ENCODE data around the gene FHIT. TPM values are rescaled to one million over a fixed set of nuclear protein-coding genes. Genes with fewer than 3 reads are reported as not detected.

The FHIT gene
- polyA plus RNA-seq, 1 experiment, result 0.11 TPM

DNA sequence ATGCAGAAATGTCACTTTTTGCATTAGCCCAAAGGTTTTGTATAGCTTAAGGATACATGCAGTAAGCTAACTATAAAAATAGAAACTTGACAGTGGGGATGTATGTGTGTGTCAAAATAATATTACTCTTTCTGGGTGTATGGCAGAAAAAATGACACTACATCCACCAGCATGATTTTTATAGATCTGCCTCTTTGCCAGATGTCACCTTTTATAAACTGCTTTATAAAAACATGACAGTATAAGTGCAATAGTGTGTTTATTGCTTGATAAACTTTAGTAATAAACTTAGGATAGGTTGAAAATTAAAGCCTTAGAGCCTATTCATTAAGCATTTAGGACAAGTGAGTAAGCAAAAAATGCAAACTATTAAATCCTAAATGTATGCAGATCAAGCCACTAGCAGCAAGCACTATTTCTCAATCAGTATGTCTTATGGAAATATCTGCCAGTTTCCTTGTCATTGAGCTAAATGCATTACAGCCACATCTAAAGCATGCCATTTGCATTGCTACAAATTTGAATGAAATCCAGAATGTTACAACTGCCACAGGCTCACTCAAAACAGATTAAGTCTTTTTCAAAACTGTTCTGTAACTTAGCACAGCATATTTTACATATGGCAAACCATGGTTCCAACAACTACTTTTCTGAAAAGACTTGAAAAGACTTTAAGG, 935.0 kb downstream of the FHIT start:
- Histone ChIP-seq H3K36me3 (ENCODE audit: control insufficient read depth, insufficient read depth, low read length) (no peaks in the 10 kb centered on the region), H3K4me3 (ENCODE audit: low read depth, low read length) (no peak overlapping the region), H3K27me3 (ENCODE audit: control insufficient read depth, insufficient read depth, low read length) (no peaks in the 10 kb centered on the region)
- TF ChIP-seq, protein P1, sequence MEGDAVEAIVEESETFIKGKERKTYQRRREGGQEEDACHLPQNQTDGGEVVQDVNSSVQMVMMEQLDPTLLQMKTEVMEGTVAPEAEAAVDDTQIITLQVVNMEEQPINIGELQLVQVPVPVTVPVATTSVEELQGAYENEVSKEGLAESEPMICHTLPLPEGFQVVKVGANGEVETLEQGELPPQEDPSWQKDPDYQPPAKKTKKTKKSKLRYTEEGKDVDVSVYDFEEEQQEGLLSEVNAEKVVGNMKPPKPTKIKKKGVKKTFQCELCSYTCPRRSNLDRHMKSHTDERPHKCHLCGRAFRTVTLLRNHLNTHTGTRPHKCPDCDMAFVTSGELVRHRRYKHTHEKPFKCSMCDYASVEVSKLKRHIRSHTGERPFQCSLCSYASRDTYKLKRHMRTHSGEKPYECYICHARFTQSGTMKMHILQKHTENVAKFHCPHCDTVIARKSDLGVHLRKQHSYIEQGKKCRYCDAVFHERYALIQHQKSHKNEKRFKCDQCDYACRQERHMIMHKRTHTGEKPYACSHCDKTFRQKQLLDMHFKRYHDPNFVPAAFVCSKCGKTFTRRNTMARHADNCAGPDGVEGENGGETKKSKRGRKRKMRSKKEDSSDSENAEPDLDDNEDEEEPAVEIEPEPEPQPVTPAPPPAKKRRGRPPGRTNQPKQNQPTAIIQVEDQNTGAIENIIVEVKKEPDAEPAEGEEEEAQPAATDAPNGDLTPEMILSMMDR (IDR thresholded peaks at IDR 0.05; ENCODE audit: insufficient read depth, low read depth, low read length), result no peak
- no peak for DNase-seq (ENCODE audit: low read depth)
- CTCF ChIA-PET, result no interaction called here
- POLR2A ChIA-PET, result no interaction called here

DNA sequence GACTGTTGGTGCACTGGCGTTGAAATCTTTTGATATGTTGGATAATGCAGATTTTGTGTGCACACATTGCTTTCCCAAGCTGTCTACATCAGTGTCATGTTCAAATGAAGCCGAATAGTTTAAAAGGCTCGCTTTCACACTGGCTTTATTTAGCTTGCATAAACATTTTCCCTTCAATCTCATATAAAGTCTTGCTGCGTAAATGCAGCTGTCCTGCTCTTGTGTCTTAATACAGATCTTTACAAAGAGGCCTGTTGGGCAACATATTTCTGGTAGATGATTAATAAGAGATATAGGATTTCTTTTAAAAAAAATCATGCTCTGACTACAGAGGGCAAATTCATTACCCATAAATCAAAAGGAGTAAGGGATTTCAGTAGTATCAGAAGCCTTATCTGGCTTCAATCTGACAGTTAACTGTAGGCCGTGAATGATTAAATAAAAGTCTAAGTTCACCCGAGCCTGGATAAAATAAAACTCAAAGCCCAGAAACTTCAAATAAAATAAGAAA, 937.2 kb downstream of the FHIT start:
- no peak for DNase-seq (ENCODE audit: low read depth)
- no peak overlapping the region for H3K4me3 ChIP-seq (ENCODE audit: low read depth, low read length)
- TF ChIP-seq, protein P1 (IDR thresholded peaks at IDR 0.05; ENCODE audit: insufficient read depth, low read depth, low read length), result no peak
- ChIA-PET CTCF (no interaction called here), POLR2A (no interaction called here)
- no peaks in the 10 kb centered on the region for H3K27me3 ChIP-seq (ENCODE audit: control insufficient read depth, insufficient read depth, low read length)
- no peaks in the 10 kb centered on the region for H3K36me3 ChIP-seq (ENCODE audit: control insufficient read depth, insufficient read depth, low read length)

DNA sequence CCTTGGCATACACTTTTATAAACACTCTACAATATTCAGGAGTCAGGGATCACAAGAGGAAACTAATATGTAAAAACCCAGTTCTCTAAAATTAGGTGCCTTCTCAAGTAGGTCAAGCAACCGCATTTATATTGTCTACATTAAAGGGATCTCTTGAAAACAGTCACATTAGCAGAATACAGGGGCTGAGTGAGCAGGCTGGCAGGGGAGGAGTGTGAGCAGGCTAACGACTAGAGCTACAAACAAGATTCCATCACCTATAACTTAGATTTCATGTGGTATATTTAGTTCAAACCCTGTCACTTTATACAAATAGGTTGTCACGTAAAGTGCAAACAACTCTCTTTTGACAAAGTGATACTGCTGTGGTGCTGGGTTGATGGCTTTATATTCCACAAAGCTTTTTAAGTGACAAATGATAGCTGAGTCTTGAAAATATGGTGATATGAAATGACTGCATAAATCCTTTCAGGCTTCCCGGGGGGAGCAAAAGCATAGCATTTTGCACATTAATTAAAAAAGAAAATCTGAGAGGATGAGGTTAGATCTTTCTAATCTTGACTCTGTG, 937.9 kb downstream of the FHIT start:
- Histone ChIP-seq H3K36me3 (ENCODE audit: control insufficient read depth, insufficient read depth, low read length) (no peaks in the 10 kb centered on the region), H3K4me3 (ENCODE audit: low read depth, low read length) (no peak overlapping the region), H3K27me3 (ENCODE audit: control insufficient read depth, insufficient read depth, low read length) (no peaks in the 10 kb centered on the region)
- TF ChIP-seq, protein P1 (IDR thresholded peaks at IDR 0.05; ENCODE audit: insufficient read depth, low read depth, low read length), result no peak
- ChIA-PET POLR2A (no interaction called here), CTCF (no interaction called here)
- no peak for DNase-seq (ENCODE audit: low read depth)

DNA sequence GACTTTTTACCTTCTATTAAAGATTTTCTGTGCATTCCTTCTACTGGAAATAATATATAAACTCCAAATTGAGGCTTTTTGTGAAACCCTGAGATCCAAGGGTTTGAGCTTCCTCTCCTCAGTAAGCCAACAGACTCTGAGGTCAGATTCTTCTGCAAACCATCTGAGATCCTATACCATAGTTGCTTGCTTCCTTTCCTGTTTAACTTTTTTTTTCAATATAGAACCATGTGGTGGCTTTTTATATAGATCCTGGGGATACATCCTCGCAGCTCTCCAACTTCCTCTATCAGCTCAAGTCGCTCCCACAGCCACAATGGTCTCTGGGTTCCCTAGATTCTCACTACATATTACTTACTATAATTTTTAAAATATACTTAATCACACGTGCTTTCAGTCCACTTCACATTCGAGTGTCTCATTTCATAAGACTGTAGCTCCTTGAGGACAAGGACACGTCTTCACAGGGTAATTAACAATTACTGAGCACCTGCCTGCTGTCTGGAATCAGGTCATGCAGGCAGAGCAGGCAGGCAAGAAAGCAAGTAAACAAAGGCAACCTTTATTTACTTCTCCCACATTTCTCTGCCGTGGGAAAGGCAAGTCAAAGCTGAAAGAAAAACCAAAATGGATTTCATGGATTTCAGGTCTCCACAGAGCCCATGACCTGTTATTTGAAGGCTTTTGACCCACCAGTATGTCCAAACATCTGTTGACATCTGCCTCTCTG, 941.5 kb downstream of the FHIT start:
- H3K27me3 ChIP-seq (ENCODE audit: control insufficient read depth, insufficient read depth, low read length), result no peaks in the 10 kb centered on the region
- TF ChIP-seq, protein P1 (IDR thresholded peaks at IDR 0.05; ENCODE audit: insufficient read depth, low read depth, low read length), result no peak
- DNase-seq (ENCODE audit: low read depth), result no peak
- POLR2A ChIA-PET, result no interaction called here
- CTCF ChIA-PET, result interaction anchor here (0.6 kb wide), 1 partner anchor 23 kb away, joined by 3 read pairs; no protein-coding TSS in a partner anchor
- no peaks in the 10 kb centered on the region for H3K36me3 ChIP-seq (ENCODE audit: control insufficient read depth, insufficient read depth, low read length)
- H3K4me3 ChIP-seq (ENCODE audit: low read depth, low read length), result no peak overlapping the region

DNA sequence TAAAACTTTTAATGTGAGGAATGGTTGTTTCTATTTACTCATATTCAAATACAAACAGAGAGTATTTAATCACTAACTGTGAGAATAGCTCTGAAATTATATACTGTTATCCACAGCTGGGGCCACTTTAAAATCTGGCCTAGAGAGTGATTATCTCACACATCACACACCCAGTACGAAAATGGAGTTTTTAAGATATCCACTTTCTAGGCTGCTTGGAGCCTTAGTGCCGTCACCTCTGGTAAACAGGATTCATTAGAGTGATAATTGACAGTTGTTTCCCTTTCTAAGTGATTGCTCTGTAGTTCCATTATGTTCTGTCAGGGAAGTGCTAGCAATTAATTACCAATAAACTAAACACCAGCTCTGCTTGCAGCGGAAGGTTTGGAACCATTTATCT, 942.4 kb downstream of the FHIT start:
- H3K4me3 ChIP-seq (ENCODE audit: low read depth, low read length), result no peak overlapping the region
- ChIA-PET POLR2A (no interaction called here), CTCF (interaction anchor here (0.6 kb wide), 2 partner anchors 22 to 329 kb away, joined by 3 read pairs; no protein-coding TSS in a partner anchor)
- no peak for DNase-seq (ENCODE audit: low read depth)
- no peaks in the 10 kb centered on the region for H3K27me3 ChIP-seq (ENCODE audit: control insufficient read depth, insufficient read depth, low read length)
- no peaks in the 10 kb centered on the region for H3K36me3 ChIP-seq (ENCODE audit: control insufficient read depth, insufficient read depth, low read length)
- TF ChIP-seq, protein P1 (IDR thresholded peaks at IDR 0.05; ENCODE audit: insufficient read depth, low read depth, low read length), result no peak

Data from BJ (cell line).